Ramos (cell line): ENCODE measurements around the gene ZNF469.

Experiments
- in situ Hi-C: fragments of 300-500 bp; cut with MboI; formaldehyde crosslinking; loops from one replicate; pipeline ENCODE4 v1.14.3; 2022; ENCODE audit warnings: low sequenced_read_pairs; ENCODE audit not compliant: unreplicated experiment

The ZNF469 gene

DNA sequence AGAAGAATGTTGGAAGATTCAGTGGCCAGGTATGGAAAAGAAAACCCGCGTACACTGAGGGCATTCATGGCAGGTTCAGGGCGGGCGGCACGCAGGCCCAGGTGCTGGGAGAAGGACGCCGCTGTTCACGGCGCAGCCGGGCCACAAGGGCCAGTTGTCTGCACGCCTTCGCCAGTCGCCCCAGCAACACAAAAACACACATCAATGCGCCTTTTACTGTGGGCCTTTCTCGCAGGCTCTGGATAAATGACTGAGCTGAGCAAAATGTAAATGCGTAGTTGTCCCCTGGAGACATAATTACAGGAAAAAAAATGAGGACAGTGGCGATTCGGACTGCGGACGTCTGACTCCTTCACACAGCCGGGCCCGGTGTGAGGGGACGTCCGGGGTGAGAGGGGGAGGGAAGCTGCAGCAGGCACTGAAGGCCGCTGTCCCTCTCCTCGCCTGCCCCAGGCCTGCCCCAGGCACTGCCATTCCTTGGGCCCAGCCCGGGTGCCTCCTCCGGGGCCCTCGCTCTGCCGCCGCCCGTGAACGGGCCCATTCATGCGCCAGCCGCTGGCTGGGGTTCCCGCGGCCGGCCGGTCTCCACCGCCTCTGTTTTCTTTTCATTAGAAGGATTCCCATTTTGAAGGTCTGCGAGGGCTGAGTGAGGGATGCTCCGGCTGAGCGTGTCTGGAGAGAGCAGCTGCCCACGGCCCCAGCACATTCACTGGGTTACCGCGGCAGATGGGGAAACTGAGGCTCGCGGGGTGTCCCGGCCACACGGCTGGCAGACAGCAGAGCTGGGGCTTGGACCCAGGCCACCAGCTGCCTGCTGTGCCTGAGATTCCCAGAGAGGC lies 6.5 kb upstream of the ZNF469 start:
- in situ Hi-C loops: no loop called here

DNA sequence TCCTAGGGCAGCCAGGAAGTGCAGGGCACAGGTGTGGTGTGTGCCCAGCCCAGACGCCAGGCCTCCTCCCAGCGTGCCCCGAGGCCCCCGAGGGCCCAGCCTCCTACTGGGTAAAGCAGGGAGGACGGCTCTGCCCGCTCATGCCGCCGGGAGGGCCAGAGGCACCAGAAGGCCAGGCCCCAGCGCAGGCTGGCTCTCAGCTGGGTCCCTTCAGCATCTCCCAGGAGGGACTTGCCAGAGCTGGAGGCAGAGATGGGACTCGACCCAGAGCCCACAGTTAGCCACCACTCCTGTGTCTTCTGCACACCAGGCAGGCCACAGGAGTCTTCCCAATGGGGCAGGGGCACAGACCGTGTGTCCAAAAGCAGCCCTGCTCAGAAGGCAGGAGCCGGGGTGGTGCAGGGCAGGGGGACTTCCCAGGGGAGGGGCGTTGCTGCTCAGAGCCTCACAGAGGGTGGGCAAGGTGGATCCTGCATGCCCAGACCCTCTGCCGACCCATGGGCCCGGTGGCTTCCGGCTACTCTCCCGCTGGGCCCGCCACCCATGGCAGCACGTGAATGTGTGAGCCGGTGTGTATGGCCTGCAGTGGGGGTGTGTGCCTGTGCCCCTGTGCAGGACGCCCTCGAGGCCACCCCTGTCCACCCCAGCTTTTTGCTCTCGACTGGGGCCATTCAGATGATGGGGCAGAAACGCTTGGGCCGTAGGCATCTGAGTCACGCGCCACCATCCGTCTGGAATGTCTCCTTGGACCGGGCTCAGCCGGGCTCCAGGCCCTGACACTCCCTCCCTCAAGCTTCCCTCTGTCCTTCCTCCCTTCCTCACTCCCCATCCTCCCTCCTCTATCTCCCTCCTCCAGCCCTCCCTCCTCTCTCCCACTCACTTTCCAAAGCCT lies 5.7 kb upstream of the ZNF469 start:
- in situ Hi-C loops: no loop called here

DNA sequence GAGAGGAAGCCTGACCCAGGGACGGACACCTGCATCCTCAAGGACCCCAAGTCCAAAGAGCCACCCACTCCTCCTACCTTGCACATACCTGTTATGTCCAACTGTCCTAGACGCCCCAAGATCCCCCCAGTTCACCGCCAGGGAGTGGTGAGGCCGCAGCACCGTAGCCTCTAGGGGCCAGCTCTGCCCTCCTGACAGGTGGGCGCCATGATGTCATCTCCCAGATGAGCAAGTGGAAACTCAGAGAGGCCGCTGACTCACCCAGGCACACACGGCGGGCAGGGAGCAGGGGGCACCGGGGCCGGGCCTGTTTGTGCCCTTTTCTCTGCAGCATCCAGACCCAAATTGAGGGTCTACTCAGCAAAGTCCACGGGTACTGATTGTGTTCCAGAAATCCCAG lies 4.8 kb upstream of the ZNF469 start:
- in situ Hi-C loops: no loop called here

DNA sequence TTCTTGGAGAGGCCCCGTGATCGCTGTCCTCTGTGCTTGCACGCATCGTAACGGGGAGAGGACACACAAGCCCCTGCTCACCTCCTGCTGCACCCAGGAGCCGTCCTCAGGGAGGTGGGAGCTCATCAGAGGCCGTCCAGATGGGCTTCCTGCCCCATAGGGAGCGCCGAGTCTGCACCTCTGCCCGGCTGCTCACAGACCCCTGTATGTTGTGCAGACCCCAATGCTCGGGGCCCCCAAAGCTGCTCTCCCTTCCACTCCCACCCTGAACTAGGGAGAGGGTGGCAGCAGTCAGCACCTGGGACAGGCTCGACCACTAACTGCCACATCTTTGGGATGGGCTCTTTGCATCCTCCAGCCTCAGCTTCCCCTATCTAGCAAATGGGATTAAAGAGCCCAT lies 4.4 kb upstream of the ZNF469 start:
- in situ Hi-C loops: no loop called here

DNA sequence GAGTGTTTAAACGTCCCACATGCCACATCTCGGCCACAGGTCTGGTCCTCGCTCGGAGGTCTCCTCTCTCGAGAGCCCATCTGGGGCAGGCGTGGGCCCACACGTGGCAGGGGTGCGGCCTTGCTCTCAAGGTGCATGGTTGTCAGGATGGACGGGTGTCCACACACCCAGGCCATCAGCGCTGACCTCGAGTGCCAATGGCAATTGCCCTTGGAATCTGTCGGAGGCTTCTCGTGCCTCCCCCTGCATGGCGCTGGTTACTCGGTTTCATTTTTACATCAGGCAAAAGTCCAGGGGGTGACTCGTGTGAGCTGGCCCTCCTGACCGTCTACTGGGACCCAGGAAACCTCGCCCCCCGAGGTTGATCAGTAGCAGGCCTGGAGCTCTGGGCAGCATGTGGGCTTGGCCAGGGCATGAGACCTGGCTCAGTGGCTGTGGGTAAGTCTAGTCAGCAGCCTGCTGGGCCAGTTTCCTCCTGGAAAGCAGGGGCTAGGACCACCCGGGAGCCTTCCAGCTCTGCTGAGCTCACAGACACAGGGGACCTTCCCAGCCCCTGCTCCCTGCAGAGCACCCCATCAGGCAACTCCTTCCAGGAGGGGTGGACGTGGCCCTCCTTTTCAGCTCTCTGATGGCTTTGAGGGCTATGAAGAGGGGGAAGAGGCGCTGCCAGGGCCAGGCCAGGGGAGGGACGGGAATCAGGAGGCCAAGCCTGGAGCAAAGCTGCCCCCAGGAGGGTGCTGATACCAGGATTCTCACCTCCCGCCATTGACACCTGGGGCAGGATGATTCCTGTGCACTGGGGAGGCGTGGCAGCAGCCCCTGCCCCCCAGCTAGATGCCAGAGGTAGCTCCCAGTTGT lies 3.7 kb upstream of the ZNF469 start:
- in situ Hi-C loops: no loop called here

DNA sequence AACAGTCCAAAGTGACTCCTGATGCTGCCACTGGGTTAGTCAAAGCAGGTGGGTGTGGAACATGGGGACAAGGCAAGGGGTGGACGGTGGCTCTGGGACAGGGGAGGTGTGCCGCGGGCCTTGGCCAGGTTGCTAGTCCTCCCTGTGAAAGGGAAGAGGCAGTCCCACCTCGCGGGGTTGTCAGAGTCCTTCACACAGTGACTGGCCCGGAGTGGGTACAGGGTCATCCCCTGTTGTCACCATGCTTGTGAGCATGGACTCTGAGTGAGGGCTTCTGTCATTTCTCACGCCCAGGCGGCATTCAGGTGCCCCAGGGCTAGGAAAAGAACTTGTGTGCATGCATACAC lies 3.1 kb upstream of the ZNF469 start:
- in situ Hi-C loops: no loop called here

DNA sequence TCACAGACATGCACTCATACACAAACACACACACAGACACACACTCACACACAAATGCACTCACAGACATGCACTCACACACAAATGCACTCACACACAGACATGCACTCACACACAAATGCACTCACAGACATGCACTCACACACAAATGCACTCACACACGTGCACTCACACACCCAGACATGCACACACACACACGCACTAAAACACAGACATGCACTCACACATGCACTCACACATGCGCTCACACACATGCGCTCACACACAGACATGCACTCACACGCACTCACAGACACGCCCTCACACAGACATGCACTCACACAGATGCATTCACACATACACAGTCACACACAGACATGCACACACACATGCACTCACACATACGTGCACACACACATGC lies 2.7 kb upstream of the ZNF469 start:
- in situ Hi-C loops: no loop called here

DNA sequence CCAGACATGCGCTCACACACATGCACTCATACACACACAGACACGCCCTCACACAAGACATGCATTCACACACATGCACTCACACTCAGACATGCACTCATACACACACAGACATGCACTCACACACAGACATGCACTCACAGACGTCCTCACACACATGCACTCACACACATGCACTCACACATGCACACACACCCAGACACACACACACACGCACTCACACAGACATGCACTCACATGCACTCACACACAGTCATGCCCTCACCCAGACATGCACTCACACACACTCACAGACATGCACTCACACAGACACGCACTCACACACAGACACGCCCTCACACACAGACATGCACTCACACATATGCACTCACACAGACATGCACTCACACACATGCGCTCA lies 2.1 kb upstream of the ZNF469 start:
- in situ Hi-C loops: no loop called here

DNA sequence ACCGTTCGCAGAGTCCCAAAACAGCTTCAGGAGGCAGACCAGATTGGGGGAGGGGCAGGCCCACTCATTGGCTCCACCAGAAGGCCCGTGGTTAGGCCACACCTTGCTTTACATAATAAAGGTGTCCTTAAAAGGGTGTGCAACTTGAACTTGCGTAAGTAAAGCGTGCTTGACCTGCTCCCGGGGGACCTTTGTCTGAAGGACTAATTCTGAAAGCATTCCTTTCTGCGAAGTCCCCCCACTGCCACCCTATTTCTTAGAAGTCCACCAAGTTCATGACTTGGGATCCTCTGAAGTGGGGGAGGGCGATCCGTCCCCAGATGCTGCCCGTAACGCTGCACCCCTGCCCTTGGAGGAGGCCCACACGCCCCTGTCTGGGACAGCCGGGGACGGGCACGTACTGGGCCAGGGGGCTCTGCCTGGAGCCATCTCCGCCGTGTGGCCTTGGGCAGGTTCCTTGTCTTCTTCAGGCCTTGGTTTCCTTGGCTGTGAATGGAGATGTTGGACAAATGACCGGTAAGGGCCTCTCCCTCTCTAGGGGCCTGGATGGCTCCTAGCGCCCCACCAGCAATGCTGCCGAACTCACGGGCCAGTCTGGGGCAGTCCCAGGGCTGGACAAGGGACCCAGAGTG lies 823 bp upstream of the ZNF469 start:
- in situ Hi-C loops: no loop called here

DNA sequence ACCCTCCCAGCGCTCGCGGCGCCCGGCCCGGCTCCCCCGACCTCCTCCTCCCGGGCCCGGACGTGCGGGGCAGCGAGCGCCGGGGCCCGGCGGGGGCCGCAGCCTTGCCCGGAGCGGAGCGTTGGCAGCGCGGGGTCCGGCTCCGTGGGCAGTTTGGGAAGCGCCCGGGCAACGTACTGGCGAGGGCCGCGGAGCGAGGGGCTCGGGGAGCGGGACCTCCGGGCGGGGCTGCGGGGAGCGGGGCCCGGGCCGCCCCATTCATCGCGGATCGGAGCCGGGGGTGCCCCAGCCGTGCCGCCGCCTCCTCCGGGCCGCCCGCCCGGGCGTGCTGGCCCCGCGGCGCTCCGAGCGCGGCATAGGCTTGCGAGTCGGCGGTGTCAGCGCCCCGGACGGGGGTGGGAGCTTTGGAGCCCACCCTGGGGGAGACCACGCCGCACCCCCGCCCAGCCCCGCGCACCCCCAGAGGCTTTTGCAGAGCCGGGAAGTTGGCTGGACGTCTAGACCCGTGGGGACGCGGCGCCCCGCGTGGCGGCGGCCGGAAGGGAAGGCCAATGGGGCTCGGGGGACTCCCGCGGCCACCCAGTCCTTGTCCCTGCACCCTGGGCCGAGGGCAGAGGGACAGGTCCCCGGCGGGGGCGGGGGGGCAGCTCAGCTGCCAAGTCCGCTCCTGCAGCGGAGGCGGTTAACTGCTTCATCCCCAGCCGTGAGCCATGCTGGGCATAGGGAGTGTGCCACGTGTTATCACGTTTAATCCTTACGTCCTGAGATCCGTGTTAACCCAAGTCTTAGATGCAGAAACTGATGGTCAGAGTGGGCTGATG lies 852 bp downstream of the ZNF469 start:
- in situ Hi-C loops: no loop called here

DNA sequence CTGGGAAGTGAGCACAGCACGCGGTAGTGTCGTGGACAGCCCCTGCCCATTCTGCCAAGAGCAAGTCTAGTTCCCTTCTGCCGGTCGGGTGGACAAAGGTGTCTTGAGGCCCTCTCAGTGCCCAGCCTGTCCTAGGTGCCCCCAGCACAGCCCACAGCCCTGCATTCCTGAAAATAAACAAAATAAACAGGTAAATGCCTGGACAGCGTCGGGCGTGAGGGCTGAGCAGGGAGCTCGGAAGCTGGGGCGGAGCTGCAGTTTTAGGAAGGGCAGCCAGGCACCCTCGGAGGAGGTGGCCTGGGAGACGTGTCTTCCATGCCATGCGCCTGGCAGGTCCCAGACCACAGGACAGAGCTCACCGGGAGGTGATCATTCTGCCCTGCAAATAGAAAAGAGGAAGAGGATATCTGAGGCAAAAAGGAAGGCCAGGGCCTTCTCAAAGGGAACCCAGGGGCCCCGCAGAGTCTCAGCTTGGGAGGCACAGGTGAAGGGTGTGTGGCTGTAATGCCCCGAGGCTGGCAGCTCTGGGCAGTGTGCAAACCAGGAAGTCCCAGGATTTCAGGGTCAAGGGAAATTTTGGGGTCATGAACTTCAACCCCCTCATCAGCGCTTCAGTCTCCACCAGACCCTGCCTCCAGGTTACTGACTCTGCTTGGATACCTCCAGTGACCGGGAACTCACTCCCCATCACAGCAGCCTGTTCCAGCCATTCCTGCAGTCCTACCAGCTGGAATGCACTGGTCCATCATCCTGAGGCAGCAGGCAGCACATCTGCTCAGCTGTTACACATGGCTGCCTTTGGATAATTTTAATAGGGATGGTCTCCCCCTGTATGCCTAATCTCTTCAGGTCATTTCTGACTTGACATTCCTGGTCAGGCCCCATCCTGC lies 1.7 kb downstream of the ZNF469 start:
- in situ Hi-C loops: no loop called here

DNA sequence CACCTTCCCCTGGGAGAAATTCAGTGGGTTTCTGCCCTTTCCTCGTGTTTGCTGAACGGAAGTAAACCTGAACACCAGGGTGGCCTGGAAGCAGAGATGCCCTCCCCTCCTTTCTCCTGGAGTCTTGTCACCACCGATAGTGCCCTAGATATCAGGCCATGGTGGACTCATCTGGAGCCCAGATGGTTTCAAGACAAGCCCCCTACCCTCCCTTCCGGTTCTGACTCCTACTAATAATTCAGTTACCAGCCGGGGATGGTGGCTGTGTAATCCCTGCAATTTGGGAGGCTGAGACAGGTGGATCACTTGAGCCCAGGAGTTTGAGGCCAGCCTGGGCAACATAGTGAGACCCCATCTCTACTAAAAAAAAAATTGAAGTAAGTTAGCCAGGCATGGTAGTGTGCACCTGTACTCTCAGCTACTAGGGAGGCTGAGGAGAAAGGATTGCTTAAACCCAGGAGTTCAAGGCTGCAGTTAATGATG lies 2.4 kb downstream of the ZNF469 start:
- in situ Hi-C loops: no loop called here

DNA sequence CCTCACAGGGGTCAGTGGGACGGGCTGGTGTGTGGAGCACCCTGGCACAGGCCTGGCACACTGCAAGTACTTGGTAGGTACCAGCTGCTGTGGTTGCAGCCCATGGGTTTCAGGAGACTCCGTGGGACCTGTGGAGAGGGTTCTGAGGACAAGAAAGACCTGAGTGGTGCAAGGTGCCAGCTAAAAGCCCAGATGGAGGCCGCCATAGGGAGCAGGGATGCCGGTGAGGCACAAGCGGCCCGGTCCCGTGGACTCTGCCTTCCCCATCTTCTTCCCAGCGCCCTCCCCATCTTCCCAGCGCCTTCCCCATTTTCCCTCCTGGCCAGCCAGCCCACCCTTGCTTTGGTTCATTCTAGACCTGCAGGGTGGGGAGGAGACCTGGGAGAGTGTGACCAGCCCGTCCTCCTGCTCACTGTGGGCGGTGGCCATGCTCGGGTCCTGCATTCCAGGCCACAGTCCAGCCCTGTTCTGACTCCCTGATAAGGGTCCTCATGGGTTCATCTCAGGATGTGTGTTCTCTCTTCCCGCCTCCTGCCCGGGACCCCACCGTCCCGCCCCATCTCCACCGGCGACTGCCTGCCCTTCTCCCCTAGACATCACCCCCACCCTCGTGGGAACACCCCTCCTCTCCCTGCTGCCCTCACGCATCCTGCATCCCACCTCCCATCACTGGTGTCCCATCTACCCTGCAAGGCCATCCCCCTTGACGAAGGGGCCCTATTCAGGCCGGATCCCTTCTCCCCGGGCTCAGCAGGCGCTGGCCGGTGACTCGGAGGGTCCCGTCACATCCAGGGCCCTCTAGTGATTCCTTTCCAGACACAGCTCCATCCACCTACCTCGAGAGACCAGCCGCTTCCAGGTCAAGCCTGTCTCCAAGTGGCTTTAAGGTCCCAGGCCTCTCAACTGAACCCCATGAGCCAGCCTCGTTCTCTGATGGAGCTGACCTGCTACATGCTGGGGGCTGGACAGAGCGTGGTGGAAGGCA lies 3.4 kb downstream of the ZNF469 start:
- in situ Hi-C loops: no loop called here

DNA sequence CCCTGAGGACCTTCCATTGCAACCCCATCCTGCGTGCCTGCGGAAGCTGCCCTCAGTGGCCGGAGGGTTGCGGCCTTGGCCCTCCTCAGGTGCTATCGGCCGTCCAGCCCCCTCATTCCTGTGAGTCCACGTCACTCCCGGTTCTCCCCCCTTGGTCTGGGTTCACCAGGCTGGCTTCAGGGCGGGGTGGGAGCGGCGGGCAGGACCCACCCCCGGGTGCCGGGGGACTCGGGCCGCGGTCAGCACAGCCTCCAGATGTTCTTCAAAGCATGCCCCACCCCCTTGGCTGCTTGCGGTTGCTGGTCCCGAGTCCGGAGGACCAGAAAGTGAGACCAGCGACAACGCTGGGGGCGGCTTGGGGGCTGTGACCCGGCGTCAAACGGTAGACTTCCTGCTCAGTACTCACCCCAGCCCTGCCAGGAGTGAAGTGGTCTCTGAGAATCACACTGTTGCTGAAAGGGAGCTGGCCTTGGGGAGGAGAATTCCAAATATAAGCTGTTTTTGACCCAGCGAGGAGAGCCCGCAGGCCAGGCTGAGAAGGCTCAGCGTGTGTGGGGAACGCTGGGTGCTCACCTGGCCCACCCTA lies 4.5 kb downstream of the ZNF469 start:
- in situ Hi-C loops: no loop called here

DNA sequence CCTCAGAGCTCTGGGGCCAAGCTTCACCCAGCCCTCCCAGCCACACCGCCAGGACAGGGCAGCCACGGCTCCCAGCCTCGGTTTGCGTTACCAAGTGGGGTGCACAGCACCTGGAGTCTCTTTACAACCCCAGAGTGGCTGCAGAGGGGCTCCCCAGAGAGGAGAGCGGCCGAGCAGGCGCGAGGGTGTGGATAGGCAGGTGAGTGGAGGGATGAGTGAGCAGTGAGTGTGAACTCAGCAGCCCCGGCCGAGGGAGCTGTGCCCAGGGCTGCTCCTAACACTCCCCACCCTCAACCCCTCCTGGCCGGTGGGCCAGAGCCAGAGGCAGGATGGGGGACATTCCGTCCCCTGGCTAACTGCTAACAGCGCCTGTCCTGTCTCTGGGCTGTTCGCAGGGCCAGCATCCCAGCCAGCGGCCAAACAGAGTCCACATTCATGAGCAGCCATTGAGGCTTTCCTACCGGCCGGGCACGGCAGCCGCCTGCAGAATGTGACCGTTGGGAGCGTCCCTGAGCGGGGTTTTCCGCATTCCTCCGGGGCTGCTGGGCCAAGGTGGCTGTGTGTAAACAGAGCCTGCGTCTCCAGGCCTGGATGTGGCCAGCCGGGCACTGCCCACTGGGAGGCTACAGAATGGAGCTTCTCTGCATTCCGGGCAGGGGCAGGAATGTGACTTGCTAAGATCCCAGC lies 5.3 kb downstream of the ZNF469 start:
- in situ Hi-C loops: no loop called here

DNA sequence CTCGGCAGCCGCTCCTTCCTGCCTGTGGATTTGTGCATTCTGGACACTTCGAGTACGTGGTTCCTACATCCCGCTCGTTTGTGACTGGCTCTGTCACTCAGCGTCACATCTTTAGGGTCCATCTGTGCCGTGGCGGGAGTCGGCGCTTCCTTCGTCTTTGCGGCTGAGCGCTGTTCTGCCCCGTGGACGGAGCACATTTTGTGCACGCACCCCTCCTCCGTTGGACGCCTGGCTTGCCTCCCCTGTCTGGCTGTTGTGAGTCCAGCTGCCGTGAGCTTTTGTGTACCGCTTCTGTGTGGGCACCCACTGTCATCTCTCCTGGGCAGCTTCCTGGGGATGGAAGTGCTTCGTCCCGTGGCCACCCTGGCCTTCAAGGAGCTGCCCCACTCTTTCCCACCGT lies 6.4 kb downstream of the ZNF469 start:
- in situ Hi-C loops: no loop called here
